HG03460 (cell line): Measurements from ENCODE around the gene CAST.
A peak's percentile ranks its signal among the peaks of the same experiment; 100 is the strongest.
"Not testable (repeated sequence)": the region's sequence is repeated elsewhere in the genome, so short reads cannot be mapped to it uniquely, and the experiment has no call there.

Source experiments
- ATAC-seq: cut with Tn5 transposase; IDR thresholded peaks from one replicate; pipeline ENCODE4 v1.9.1; 2021; ENCODE audit not compliant: unreplicated experiment

Gene CAST

GRCh38 chr5:96775689-96776088, 113.5 kb downstream of the CAST start:
- ATAC-seq, result no peak

GRCh38 chr5:96776621-96777020, 114.4 kb downstream of the CAST start:
- no peak for ATAC-seq

- no peak for ATAC-seq
Measured at GRCh38 chr5:96778409-96778808, 116.2 kb downstream of the CAST start.

DNA sequence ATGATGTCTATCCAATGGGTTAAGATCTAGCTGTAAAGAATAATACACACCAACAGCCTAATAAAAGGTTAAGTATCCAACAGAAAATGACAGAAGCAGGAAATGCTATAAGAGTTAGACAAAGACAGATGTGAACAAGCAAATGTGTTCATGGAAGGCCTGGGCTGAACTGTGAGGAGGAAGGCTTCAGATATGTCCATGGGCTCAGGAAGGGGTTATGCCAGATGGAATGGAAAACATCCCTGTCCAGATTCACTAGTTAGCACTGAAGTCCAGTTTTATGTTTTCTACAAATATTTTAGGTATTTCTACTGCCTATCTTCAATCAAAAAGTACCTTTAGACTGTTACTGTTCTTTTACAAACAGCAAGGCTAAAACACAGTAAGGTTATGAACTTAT, 118.5 kb downstream of the CAST start:
- no peak for ATAC-seq

DNA sequence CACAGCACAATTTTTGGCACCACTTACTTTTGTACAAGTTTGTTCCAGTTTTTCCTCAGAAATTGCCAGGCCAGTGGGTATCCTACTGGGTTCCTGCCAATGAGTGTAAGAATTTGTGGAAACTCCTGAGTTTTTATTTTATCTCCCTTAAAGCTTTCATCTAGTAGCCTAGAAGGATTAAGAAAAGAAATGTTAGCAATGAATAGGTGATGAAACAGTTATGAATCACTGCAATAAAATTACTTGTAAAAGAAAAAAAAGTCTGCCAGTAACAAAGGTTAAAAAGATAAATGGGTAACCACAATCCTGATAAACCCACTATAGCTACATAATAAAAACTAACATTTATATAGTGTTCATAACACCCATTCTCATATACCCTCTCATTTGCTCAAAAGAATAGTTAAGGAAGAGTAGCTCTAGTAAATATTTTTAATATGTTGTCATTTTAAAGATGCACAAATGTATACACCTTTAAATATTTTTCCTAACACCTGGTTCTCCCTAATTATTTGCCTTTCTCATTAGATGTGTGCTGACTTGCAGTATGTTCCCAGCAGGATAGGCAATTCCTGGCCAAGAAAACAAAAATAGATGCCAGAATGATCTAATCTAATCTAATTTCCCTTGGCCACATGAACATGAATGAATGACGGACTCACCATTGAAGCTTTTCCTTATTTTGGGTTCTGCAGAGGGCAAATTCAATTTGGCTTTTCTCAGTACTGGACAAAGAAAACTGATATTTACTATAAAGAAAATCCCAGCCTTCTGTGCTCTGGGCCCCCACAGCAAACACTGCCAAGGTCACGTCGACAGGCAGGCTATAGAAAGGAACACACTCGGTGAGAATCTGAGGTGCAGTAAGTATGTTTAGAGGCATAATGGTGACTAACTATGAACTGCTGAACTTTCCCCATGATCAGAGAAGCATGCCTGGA, 119.1 kb downstream of the CAST start:
- no peak for ATAC-seq

GRCh38 chr5:96783326-96783725, 121.2 kb downstream of the CAST start:
- no peak for ATAC-seq

- no peak for ATAC-seq
Measured at GRCh38 chr5:96785326-96786109, 123.3 kb downstream of the CAST start.

DNA sequence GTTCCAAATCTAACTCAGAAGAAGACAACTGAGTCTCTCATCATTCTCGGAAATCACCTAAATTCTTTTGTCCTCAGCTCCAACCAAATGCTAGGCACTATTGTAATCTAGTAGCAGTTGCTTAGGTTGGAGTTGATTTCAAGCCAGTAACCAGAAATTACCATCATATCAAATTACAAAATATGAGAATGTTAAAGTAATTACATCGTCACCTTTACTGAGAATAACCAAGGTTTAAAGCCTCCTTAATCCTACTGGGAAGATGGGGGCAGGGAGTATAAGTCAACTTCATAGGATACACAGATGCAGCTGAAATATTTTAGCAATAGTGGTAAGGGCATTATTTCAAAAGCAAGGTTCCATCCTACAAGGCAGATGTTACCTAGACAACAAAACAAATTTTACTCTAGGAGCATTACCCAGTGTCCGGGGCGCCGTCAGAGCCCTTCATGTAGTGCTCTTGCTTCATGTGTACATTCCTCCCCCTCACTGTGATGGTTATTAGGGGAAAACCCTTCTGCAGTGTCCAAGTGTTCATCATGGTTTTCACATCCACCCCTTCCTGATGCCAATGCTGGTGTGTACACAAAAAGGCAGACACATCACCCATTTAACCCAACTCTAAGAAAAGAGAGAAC, 126.1 kb downstream of the CAST start:
- ATAC-seq, result no peak

DNA sequence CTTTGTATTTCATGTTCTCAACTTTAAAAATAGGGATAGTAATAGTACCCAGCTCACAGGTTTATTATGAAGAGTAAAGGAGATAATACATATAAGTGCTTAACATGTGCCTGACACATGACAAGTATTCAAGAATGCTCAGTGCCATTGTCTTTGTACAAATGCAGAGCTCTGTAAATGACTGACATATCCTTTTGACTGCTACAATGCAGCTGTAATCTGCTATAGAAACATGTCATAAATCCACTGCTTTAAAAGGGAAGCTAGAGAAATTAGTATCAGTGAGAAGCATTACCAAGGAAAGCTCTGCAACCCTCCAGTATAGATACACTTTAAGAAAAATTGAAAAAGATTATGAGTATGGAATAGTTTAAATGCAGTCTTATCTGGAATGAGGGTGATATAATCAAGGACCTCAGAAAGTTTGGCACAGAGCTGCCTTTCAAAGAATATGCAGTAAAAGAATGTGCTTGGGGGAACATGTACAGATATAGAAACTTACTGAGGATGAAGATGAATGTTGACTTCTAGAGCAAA, 127.7 kb downstream of the CAST start:
- no peak for ATAC-seq

GRCh38 chr5:96790961-96791504, 128.9 kb downstream of the CAST start:
- no peak for ATAC-seq

- no peak for ATAC-seq
Measured at GRCh38 chr5:96794757-96795156, 132.6 kb downstream of the CAST start.

DNA sequence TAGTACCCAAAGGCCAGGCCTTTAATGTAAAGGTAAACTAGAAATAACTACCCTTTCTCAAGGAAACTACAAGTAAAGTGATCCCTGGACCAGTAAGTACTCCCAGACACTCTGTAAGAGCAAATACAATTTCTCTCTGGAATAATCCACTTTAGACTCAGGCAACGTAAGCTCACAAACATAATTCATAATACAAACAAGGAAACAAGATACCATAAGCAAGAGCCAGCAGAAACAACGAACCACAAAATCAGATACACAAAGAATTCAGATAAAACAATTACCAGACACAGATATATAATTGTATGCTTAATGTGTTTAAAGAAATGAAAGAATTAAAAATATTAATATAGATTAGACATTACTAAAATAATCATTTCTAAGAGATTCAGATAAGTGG, 133.4 kb downstream of the CAST start:
- ATAC-seq, result no peak

DNA sequence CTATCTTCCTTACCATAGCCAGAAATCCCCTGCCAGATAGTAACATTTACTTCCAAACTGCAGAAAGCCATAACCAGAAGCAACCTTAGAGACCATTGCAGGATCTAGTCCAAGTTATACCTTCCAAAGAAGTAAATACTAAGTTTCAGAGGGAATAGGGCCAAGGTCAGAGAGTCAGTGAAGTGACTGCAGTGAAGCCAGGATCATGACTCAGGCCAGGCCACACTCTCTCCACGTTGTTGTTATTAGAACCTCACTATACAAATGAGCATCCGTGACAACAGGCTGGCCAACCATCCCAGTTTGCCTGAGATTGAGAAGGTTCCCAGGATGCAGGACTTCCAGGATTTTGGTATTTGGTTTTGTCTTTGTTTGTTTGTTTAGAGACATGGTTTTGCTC, 134.3 kb downstream of the CAST start:
- ATAC-seq, result no peak

- not testable (repeated sequence) for ATAC-seq
Measured at GRCh38 chr5:96801718-96802117, 139.5 kb downstream of the CAST start.

DNA sequence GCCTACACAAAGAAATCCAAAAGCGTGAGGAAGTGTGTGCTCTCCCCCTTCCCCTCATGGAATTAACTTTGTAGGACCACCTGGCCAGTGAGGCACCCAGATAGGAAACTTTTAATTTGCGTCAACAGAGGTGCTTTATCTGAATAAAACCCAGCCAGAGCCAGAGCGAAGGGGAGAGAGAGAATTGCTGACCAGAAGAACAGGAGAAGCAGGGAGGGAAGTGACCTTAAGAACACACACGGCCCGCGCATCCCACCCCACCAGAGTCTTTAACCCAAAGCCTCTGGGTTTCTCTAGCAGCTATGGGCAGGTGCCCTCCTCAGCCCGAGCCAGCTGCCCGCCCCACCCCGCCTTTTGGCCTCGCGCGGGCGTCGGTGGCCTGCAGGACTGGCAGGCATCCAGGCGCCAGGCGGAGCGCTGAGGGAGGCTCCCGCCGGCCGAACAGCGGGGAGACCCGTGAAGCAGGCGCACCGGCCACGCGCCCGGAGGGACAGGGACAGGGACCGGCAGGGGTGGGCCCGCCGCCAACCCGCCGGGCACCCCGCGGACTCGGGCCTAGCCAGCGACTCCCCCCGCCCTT, 145.0 kb downstream of the CAST start:
- ATAC-seq, result peak; percentile 42

DNA sequence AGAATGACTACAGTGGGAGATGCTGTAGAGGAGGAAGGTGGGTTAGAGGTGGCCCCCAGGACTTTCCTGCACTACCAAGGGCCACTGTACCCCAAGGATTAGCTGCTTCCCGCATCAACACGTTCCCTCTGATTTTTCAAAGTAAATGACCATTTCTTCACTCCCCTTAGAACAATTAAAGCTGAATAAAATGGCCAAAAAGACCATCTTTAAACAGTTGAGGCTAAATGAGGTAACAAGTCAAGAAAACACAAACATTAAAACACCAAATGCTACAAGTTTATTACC, 146.3 kb downstream of the CAST start:
- ATAC-seq, result peak; percentile 0

DNA sequence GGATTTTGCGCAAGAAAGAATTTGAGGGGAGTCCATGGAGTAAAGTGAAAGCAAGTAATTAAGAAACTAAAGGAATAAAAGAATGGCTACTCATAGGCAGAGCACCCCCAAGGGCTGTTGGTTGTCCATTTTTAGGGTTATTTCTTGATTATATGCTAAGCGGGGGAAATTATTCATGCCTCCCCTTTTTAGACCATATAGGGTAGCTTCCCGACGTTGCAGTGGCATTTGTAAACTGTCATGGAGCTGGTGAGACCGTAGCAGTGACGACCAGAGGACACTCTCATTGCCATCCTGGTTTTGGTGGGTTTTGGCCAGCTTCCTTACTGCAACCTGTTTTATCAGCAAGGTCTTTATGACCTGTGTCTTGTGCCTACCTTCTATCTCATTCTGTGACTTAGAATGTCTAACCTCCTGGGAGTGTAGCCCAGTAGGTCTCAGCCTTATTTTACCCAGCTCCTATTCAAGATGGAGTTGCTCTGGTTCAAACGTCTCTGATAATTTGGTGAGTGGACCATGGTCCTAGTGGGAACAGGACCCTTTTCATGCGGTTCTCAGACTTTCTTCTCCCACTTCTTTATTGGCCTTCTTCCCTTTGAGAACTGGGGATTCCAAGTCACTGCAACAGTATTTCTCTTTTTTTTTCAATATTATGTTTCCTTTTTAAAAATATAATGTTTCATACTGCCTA, 146.8 kb downstream of the CAST start:
- no peak for ATAC-seq

DNA sequence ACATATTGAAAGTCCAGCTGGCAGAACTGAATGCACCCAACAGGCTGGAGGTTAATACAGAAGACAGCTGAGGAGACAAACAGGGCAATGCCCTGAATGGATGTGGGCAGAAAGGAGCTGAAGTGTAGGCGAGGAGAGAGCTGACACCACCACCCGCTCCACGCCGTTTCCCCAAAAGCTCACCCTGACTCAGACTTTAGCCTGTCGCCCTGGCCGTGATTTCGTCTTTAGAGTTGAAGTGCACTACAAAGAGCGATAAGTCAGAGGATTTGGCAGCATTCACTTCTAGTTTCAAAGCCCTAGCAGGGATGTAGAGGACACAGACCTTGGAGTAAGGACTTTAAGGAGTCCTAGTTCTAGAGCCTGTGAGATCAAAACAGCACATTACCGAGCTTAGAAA, 147.7 kb downstream of the CAST start:
- ATAC-seq, result no peak

- ATAC-seq, result no peak
Measured at GRCh38 chr5:96812851-96813250, 150.7 kb downstream of the CAST start.

DNA sequence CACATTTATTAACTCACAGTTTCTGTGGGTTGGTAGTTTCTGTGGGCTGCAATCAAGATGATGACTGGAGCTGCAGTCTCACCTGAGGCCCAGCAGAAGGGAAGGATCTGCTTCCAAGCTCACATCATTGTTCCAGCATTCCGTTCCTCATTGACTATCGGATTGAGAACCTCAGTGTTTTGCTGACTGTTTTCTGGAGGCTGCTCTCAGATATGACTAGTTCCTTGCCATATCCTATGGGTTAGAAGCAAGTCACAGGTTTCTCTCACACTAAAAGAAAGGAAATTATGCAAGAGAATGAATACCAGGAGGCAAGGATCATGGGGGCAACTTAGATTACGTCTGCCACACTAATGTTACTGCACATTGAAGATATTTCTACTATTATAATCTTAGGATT, 151.9 kb downstream of the CAST start:
- ATAC-seq, result no peak
